Brain microvascular endothelial cell (primary cell): ENCODE measurements around the gene AKT2.

Experiments
- DNase-seq: peaks from one replicate; pipeline ENCODE4 v3.0.0-alpha.2; 2020
- H3K27ac ChIP-seq: fragments of 250-450 bp; sonication (Bioruptor Pico); 2 replicates; pipeline ENCODE4 v1.5.1; 2020; ENCODE audit warnings: mild to moderate bottlenecking, moderate library complexity
- H3K27me3 ChIP-seq: fragments of 250-450 bp; sonication (Bioruptor Pico); replicated peaks from 2 replicates; pipeline ENCODE4 v1.5.1; 2020; ENCODE audit warnings: mild to moderate bottlenecking
- H3K36me3 ChIP-seq: fragments of 250-450 bp; sonication (Bioruptor Pico); replicated peaks from 2 replicates; pipeline ENCODE4 v1.5.1; 2020; ENCODE audit warnings: mild to moderate bottlenecking
- H3K4me3 ChIP-seq: 2 replicates; pipeline ENCODE4 v1.5.1; 2011; ENCODE audit warnings: low read depth, mild to moderate bottlenecking, control low read depth, low read length, moderate library complexity
- CTCF ChIP-seq: IDR thresholded peaks from 2 replicates; pipeline ENCODE4 v1.5.1; 2011; ENCODE audit warnings: low read depth, mild to moderate bottlenecking, moderate library complexity, low read length, control low read depth, inconsistent platforms; ENCODE audit errors: missing control alignments
- in situ Hi-C: cut with HindIII; loops from 2 replicates; pipeline ENCODE4 v1.10.0; 2017; ENCODE audit warnings: low sequenced_read_pairs, low pct_ligation_motif_present

AKT2 gene

GRCh38 chr19:40256512-40256911 lies 28.6 kb downstream of the AKT2 start:
- in situ Hi-C loops = no loop called here
- no peaks in the 10 kb centered on the region for H3K27me3 ChIP-seq
- H3K27ac ChIP-seq = no peak overlapping the region
- TF ChIP-seq CTCF = no peak
- H3K36me3 ChIP-seq = peaks cover 30% of the 10 kb centered on the region
- H3K4me3 ChIP-seq = no peak overlapping the region
- DNase-seq = no peak

GRCh38 chr19:40255619-40256166 lies 29.5 kb downstream of the AKT2 start:
- Histone ChIP-seq H3K36me3 (peaks cover 30% of the 10 kb centered on the region), H3K27ac (no peak overlapping the region), H3K4me3 (no peak overlapping the region), H3K27me3 (no peaks in the 10 kb centered on the region)
- in situ Hi-C loops = no loop called here
- TF ChIP-seq CTCF = no peak
- DNase-seq = no peak

GRCh38 chr19:40254714-40255418 lies 30.3 kb downstream of the AKT2 start:
- H3K27me3 ChIP-seq = no peaks in the 10 kb centered on the region
- no peak overlapping the region for H3K4me3 ChIP-seq
- TF ChIP-seq CTCF = no peak
- no peak overlapping the region for H3K27ac ChIP-seq
- in situ Hi-C loops = no loop called here
- H3K36me3 ChIP-seq = peaks cover 33% of the 10 kb centered on the region
- DNase-seq = no peak

GRCh38 chr19:40253611-40254092 lies 31.5 kb downstream of the AKT2 start:
- Histone ChIP-seq H3K36me3 (peaks cover 35% of the 10 kb centered on the region), H3K4me3 (no peak overlapping the region), H3K27me3 (no peaks in the 10 kb centered on the region), H3K27ac (no peak overlapping the region)
- no peak for TF ChIP-seq CTCF
- DNase-seq = no peak
- in situ Hi-C loops = no loop called here

GRCh38 chr19:40252395-40252794 lies 32.8 kb downstream of the AKT2 start:
- no peaks in the 10 kb centered on the region for H3K27me3 ChIP-seq
- no peak overlapping the region for H3K27ac ChIP-seq
- H3K4me3 ChIP-seq = no peak overlapping the region
- in situ Hi-C loops = no loop called here
- peaks cover 35% of the 10 kb centered on the region for H3K36me3 ChIP-seq
- TF ChIP-seq CTCF = no peak
- DNase-seq = no peak

GRCh38 chr19:40251991-40252390 lies 33.2 kb downstream of the AKT2 start:
- no peak for DNase-seq
- Histone ChIP-seq H3K27ac (no peak overlapping the region), H3K27me3 (no peaks in the 10 kb centered on the region), H3K4me3 (no peak overlapping the region), H3K36me3 (peaks cover 35% of the 10 kb centered on the region)
- no peak for TF ChIP-seq CTCF
- in situ Hi-C loops = no loop called here
